Lung (tissue), 12 donors: ENCODE data around the gene COL4A5. TPM values are rescaled to one million over a fixed set of nuclear protein-coding genes. Genes with fewer than 3 reads are reported as not detected.
"Not testable (repeated sequence)": the region's sequence is repeated elsewhere in the genome, so short reads cannot be mapped to it uniquely, and the experiment has no call there.

Experiments
- ATAC-seq: fragments of 200-7000 bp; cut with Tn5 transposase; one replicate; pipeline ENCODE4 v1.9.1; 2020; ENCODE audit warnings: moderate number of reproducible peaks; ENCODE audit not compliant: insufficient read depth, low FRiP score
- DNase-seq, 3 donors: peaks; one replicate each; pipeline ENCODE4 v3.0.0-alpha.2; 2013 to 2017
- H3K27ac ChIP-seq, 2 donors: one replicate each; pipeline ENCODE4 v1.5.1; 2013; ENCODE audit warnings: mild to moderate bottlenecking in 2 of 2, moderate library complexity in 2 of 2, control low read depth in 1 of 2, inconsistent platforms in 1 of 2, low read depth in 1 of 2, low read length in 1 of 2
- H3K27me3 ChIP-seq, 3 donors: one replicate each; pipeline ENCODE4 v1.5.1; 2013; ENCODE audit warnings: low read length in 2 of 3; ENCODE audit not compliant: control insufficient read depth in 3 of 3, insufficient read depth in 3 of 3
- H3K36me3 ChIP-seq, 4 donors: one replicate each; pipeline ENCODE4 v1.5.1; 2013; ENCODE audit warnings: low read length in 4 of 4, mild to moderate bottlenecking in 1 of 4, moderate library complexity in 1 of 4; ENCODE audit not compliant: control insufficient read depth in 4 of 4, insufficient read depth in 4 of 4
- H3K4me1 ChIP-seq, 5 donors: one replicate each; pipeline ENCODE4 v1.5.1; 2013; ENCODE audit warnings: low read length in 5 of 5, mild to moderate bottlenecking in 2 of 5, moderate library complexity in 1 of 5; ENCODE audit not compliant: control insufficient read depth in 5 of 5, insufficient read depth in 5 of 5
- H3K4me3 ChIP-seq: one replicate; pipeline ENCODE4 v1.5.1; 2013; ENCODE audit warnings: mild to moderate bottlenecking, control low read depth, moderate library complexity
- H3K9ac ChIP-seq, 2 donors: one replicate each; pipeline ENCODE4 v1.5.1; 2013; ENCODE audit warnings: low read length in 2 of 2, control low read depth in 1 of 2; ENCODE audit not compliant: insufficient read depth in 1 of 2
- H3K9me3 ChIP-seq, 4 donors: one replicate each; pipeline ENCODE4 v1.5.1; 2013; ENCODE audit warnings: low read length in 3 of 4, mild to moderate bottlenecking in 1 of 4, moderate library complexity in 1 of 4; ENCODE audit not compliant: control insufficient read depth in 4 of 4, insufficient read depth in 3 of 4
- CTCF ChIP-seq: IDR thresholded peaks from 2 replicates; pipeline ENCODE4 v1.5.1; 2012; ENCODE audit warnings: mild to moderate bottlenecking; ENCODE audit errors: control extremely low read depth, extremely low read depth
- WGBS, 2 donors: extraction: QIAGEN DNeasy Blood & Tissue Kit; methylation state at CpG; one replicate each; pipeline ENCODE4 v1.1.7; 2013; 5-methylcytosine and 5-hydroxymethylcytosine counted together
- polyA plus RNA-seq, 2 donors: library from polyadenylated mRNA; stranded (reverse); fragments of 200-250 nt; gene quantifications; one replicate each; pipeline ENCODE4 v1.2.1, GENCODE V29; 2013
- total RNA-seq, 2 donors: library from RNA; depleted of rRNA in 1 of 2; stranded (reverse); fragments of >200 nt in 1 of 2; gene quantifications; one replicate each; pipeline ENCODE4 v1.2.1, GENCODE V29; 2014 to 2021
- donor health status: control.
- donor health status: control.
- donor health status: Bipolar disorder and iron deficiency.
- donor health status: healthy.
- donor health status: DM: yes; HTN: yes; CAD: no.

Gene COL4A5
- total and polyA plus RNA-seq, 4 donors: 4.3 to 253 (median 16.4) TPM

- no peak overlapping the region for H3K4me3 ChIP-seq
These were observed 25.0 kb downstream of the COL4A5 start for GRCh38 chrX:108464604-108465003.

GRCh38 chrX:108468486-108468885, 28.8 kb downstream of the COL4A5 start:
- Histone ChIP-seq H3K27me3 (peaks cover 0 to 24% (median 0%) of the 10 kb centered on the region in 3 donors), H3K27ac (no peak overlapping the region), H3K9me3 (peaks cover 0 to 3% (median 0%) of the 10 kb centered on the region in 4 donors), H3K4me3 (no peak overlapping the region), H3K36me3 (no peaks in the 10 kb centered on the region), H3K9ac (no peak overlapping the region), H3K4me1 (no peaks in the 10 kb centered on the region)
- no peak for ATAC-seq
- no peak for DNase-seq
- TF ChIP-seq CTCF: no peak
- 67 to 75% methylated on average over 1 of the region's 1 CpG for WGBS, 2 donors

More at GRCh38 chrX:108464604-108465003, 25.0 kb downstream of the COL4A5 start:
- ATAC-seq: no peak
- Histone ChIP-seq H3K27ac (no peak overlapping the region), H3K9ac (no peak overlapping the region), H3K9me3 (no peaks in the 10 kb centered on the region), H3K4me1 (no peaks in the 10 kb centered on the region), H3K27me3 (peaks cover 0 to 36% (median 0%) of the 10 kb centered on the region in 3 donors), H3K36me3 (no peaks in the 10 kb centered on the region)
- no peak for DNase-seq
- WGBS, 2 donors: 58 to 82% methylated on average over 3 of the region's 3 CpGs
- no peak for TF ChIP-seq CTCF

GRCh38 chrX:108473979-108474378, 34.3 kb downstream of the COL4A5 start:
- ATAC-seq: no peak
- peaks cover 0 to 3% (median 2%) of the 10 kb centered on the region in 3 donors for H3K27me3 ChIP-seq
- H3K9me3 ChIP-seq: peaks cover 0 to 6% (median 3%) of the 10 kb centered on the region in 4 donors
- no peaks in the 10 kb centered on the region for H3K4me1 ChIP-seq
- H3K4me3 ChIP-seq: no peak overlapping the region
- no peak for TF ChIP-seq CTCF
- no peak overlapping the region for H3K9ac ChIP-seq
- no peaks in the 10 kb centered on the region for H3K36me3 ChIP-seq
- no peak for DNase-seq
- H3K27ac ChIP-seq: no peak overlapping the region

GRCh38 chrX:108481528-108481927, 41.9 kb downstream of the COL4A5 start:
- H3K27me3 ChIP-seq, ATAC-seq, H3K4me3 ChIP-seq, H3K9ac ChIP-seq, H3K4me1 ChIP-seq, H3K27ac ChIP-seq, H3K36me3 ChIP-seq, DNase-seq: not testable (repeated sequence)
- peaks cover 0 to 15% (median 4%) of the 10 kb centered on the region in 4 donors for H3K9me3 ChIP-seq
- 84 to 93% methylated on average over 6 of the region's 6 CpGs for WGBS, 2 donors
